Right lobe of liver (tissue), 4 donors: ENCODE data around the gene DAZAP1.

Source experiments
- POLR2A ChIP-seq: fragments of 450-650 bp; IDR thresholded peaks from one replicate; pipeline ENCODE4 v1.6.1; 2017; ENCODE audit warnings: antibody characterized with exemption, mild to moderate bottlenecking
- TF ChIP-seq, protein P1 (sequence below), 4 donors: fragments of 200-600 bp in 3 of 4; fragments of 450-650 bp in 1 of 4; IDR thresholded peaks; one replicate each; pipeline versions ENCODE4 v1.5.1 to v1.8.0; 2016 to 2022; ENCODE audit warnings: antibody characterized with exemption in 4 of 4, mild to moderate bottlenecking in 2 of 4
- donor health status: DM: no; HTN: no; CAD: no.
- donor health status: DM: no; HTN: no; CAD: no.
- donor health status: DM: no; HTN: yes; CAD: no.

DNA sequence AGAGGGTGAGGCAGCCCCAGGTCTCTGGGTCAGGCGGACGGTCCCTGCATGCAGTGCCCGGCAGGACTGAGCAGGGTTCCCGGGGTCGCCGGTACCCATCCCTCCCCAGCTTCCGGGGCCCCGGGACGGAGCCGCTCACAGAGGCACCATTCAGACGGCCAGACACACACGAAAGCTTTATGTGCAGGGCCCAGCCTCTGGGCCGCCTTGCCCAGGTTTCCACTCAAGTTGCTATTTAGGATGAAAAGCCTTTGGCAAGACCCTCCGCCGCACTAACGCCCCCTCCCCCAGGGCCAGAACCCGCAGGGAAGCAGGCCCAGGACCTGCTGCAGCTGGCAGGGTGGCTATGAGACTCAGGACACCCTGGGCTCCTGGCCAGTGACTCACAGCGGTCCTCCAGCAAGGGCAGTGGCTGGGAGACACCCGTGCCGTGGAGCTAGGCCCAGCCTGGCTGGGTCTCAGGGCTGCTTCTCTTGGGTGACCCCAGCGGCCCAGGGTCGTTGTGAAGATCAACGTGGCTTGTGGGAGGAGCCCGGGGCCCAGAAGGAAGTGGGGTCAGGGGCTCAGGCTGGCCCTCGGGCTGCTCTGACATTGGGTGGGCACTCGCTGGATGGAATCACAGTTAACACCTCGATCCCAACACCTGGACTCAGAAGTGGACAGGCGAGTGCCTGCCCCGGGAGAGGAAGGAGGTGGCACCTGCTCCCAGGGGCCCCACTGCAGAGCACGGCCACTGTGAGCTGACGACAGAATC, 66.8 kb downstream of the DAZAP1 start:
- no peak for TF ChIP-seq POLR2A
- TF ChIP-seq, protein P1, sequence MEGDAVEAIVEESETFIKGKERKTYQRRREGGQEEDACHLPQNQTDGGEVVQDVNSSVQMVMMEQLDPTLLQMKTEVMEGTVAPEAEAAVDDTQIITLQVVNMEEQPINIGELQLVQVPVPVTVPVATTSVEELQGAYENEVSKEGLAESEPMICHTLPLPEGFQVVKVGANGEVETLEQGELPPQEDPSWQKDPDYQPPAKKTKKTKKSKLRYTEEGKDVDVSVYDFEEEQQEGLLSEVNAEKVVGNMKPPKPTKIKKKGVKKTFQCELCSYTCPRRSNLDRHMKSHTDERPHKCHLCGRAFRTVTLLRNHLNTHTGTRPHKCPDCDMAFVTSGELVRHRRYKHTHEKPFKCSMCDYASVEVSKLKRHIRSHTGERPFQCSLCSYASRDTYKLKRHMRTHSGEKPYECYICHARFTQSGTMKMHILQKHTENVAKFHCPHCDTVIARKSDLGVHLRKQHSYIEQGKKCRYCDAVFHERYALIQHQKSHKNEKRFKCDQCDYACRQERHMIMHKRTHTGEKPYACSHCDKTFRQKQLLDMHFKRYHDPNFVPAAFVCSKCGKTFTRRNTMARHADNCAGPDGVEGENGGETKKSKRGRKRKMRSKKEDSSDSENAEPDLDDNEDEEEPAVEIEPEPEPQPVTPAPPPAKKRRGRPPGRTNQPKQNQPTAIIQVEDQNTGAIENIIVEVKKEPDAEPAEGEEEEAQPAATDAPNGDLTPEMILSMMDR (IDR thresholded peaks at IDR 0.05), result no peak
